ENCODE measurements around the gene ERI2.
"Not testable (repeated sequence)": the region's sequence is repeated elsewhere in the genome, so short reads cannot be mapped to it uniquely, and the experiment has no call there.

ERI2 gene

GRCh38 chr16:20773679-20774078 lies 32.6 kb downstream of the ERI2 start:
- H3K4me3 ChIP-seq (replicated peaks; ENCODE audit: low read depth, low read length) = no peak overlapping the region
- no peak for DNase-seq (ENCODE audit: extremely low read depth, low read depth)
- TF ChIP-seq CTCF (IDR thresholded peaks at IDR 0.05; ENCODE audit: low read depth, low read length, missing control alignments) = no peak

GRCh38 chr16:20768818-20769217 lies 37.5 kb downstream of the ERI2 start:
- TF ChIP-seq CTCF (IDR thresholded peaks at IDR 0.05; ENCODE audit: low read depth, low read length, missing control alignments) = no peak
- no peak for DNase-seq (ENCODE audit: extremely low read depth, low read depth)
- no peak overlapping the region for H3K4me3 ChIP-seq (replicated peaks; ENCODE audit: low read depth, low read length)

GRCh38 chr16:20768121-20768520 lies 38.2 kb downstream of the ERI2 start:
- no peak for TF ChIP-seq CTCF (IDR thresholded peaks at IDR 0.05; ENCODE audit: low read depth, low read length, missing control alignments)
- no peak overlapping the region for H3K4me3 ChIP-seq (replicated peaks; ENCODE audit: low read depth, low read length)
- DNase-seq (ENCODE audit: extremely low read depth, low read depth) = no peak

GRCh38 chr16:20767577-20767976 lies 38.7 kb downstream of the ERI2 start:
- DNase-seq (ENCODE audit: extremely low read depth, low read depth) = no peak
- H3K4me3 ChIP-seq (replicated peaks; ENCODE audit: low read depth, low read length) = no peak overlapping the region
- no peak for TF ChIP-seq CTCF (IDR thresholded peaks at IDR 0.05; ENCODE audit: low read depth, low read length, missing control alignments)

- no peak overlapping the region for H3K4me3 ChIP-seq (replicated peaks; ENCODE audit: low read depth, low read length)
- TF ChIP-seq CTCF (IDR thresholded peaks at IDR 0.05; ENCODE audit: low read depth, low read length, missing control alignments) = no peak
- no peak for DNase-seq (ENCODE audit: extremely low read depth, low read depth)
These were observed 40.0 kb downstream of the ERI2 start for GRCh38 chr16:20766294-20766693.

GRCh38 chr16:20765732-20766131 lies 40.5 kb downstream of the ERI2 start:
- no peak for TF ChIP-seq CTCF (IDR thresholded peaks at IDR 0.05; ENCODE audit: low read depth, low read length, missing control alignments)
- DNase-seq (ENCODE audit: extremely low read depth, low read depth) = no peak
- no peak overlapping the region for H3K4me3 ChIP-seq (replicated peaks; ENCODE audit: low read depth, low read length)

GRCh38 chr16:20764448-20764847 lies 41.8 kb downstream of the ERI2 start:
- H3K4me3 ChIP-seq (replicated peaks; ENCODE audit: low read depth, low read length); DNase-seq (ENCODE audit: extremely low read depth, low read depth): not testable (repeated sequence)

Data from HFF-Myc (cell line).